H1 (cell line): ENCODE data around the gene TCF4. TPM values are rescaled to one million over a fixed set of nuclear protein-coding genes. Genes with fewer than 3 reads are reported as not detected.

Experiments used
- CTCF ChIA-PET: fragments of 300-600 bp; sonication (Branson Sonifier 250); formaldehyde crosslinking; loops from one replicate; lab custom pipeline; 2021; ENCODE audit not compliant: partially characterized antibody; lab: Charles Lee
- POLR2A ChIA-PET: fragments of 300-600 bp; sonication (Branson Sonifier 250); formaldehyde crosslinking; loops from one replicate; lab custom pipeline; 2021; ENCODE audit warnings: inconsistent platforms; ENCODE audit not compliant: partially characterized antibody; lab: Charles Lee
- DNase-seq, 2 experiments: peaks; one replicate each; pipeline versions ENCODE4 v3.0.0 to v3.0.0-alpha.2; 2010 to 2022; ENCODE audit warnings: low spot score in 2 of 2, low read depth in 1 of 2, mixed read lengths in 1 of 2
- FAIRE-seq: peaks from 2 replicates; lab custom pipeline; 2011; peaks lifted over from hg19 to GRCh38; lab: Jason Lieb, UNC
- H2AFZ ChIP-seq: 2 replicates; pipeline ENCODE4 v1.8.1; 2012; ENCODE audit warnings: low read length, inconsistent platforms
- H2AK5ac ChIP-seq: 2 replicates; pipeline ENCODE4 v1.6.1; 2013; ENCODE audit warnings: low read depth, low read length
- H2BK120ac ChIP-seq: replicated peaks from 2 replicates; pipeline ENCODE3; 2013; ENCODE audit warnings: low read depth, low read length, inconsistent platforms
- H2BK12ac ChIP-seq: 2 replicates; pipeline ENCODE4 v1.6.1; 2013; ENCODE audit warnings: low read depth, low read length
- H2BK15ac ChIP-seq: 2 replicates; pipeline ENCODE4 v1.6.1; 2013; ENCODE audit warnings: low read length
- H2BK20ac ChIP-seq: 2 replicates; pipeline ENCODE4 v1.6.1; 2013; ENCODE audit warnings: low read length
- H2BK5ac ChIP-seq: 2 replicates; pipeline ENCODE4 v1.6.1; 2013; ENCODE audit warnings: low read depth, low read length
- H3K14ac ChIP-seq: 2 replicates; pipeline ENCODE4 v1.6.1; 2013; ENCODE audit warnings: inconsistent platforms; ENCODE audit not compliant: insufficient read length
- H3K18ac ChIP-seq: 2 replicates; pipeline ENCODE4 v1.6.1; 2013; ENCODE audit warnings: low read length; ENCODE audit errors: extremely low read depth
- H3K23ac ChIP-seq: 2 replicates; pipeline ENCODE4 v1.6.1; 2013; ENCODE audit warnings: inconsistent platforms; ENCODE audit not compliant: insufficient read length
- H3K23me2 ChIP-seq: 2 replicates; pipeline ENCODE4 v1.6.1; 2013; ENCODE audit warnings: low read depth, low read length
- H3K27ac ChIP-seq: 2 replicates; pipeline ENCODE4 v1.6.1; 2011; ENCODE audit warnings: low read depth, low read length, inconsistent platforms
- H3K27me3 ChIP-seq, 4 experiments: replicated peaks in 1 of 4; 1 replicate in 1 of 4; 2 replicates in 3 of 4; pipeline versions ENCODE4 v1.6.1 to v1.8.1; 2011 to 2013; ENCODE audit warnings: low read length in 3 of 4, mild to moderate bottlenecking in 3 of 4, inconsistent platforms in 2 of 4, mixed read lengths in 2 of 4, moderate library complexity in 1 of 4; ENCODE audit not compliant: control insufficient read depth in 3 of 4, insufficient read depth in 3 of 4; ENCODE audit errors: extremely low read depth in 1 of 4
- H3K36me3 ChIP-seq, 4 experiments: 2 replicates each; pipeline versions ENCODE4 v1.6.1 to v1.8.1; 2011 to 2013; ENCODE audit warnings: mild to moderate bottlenecking in 4 of 4, low read length in 3 of 4, moderate library complexity in 2 of 4, control low read depth in 1 of 4, inconsistent platforms in 1 of 4; ENCODE audit not compliant: insufficient read depth in 4 of 4, control insufficient read depth in 2 of 4
- H3K4ac ChIP-seq: replicated peaks from 2 replicates; pipeline ENCODE3; 2013; ENCODE audit warnings: low read length, low read depth, mixed read lengths, inconsistent platforms; ENCODE audit not compliant: insufficient read length
- H3K4me1 ChIP-seq, 4 experiments: replicated peaks in 1 of 4; 1 replicate in 1 of 4; 2 replicates in 3 of 4; pipeline versions ENCODE4 v1.6.1 to v1.8.1; 2011 to 2013; ENCODE audit warnings: low read length in 3 of 4, inconsistent platforms in 2 of 4, mixed read lengths in 1 of 4; ENCODE audit not compliant: insufficient read depth in 4 of 4, control insufficient read depth in 3 of 4
- H3K4me2 ChIP-seq, 2 experiments: 2 replicates each; pipeline versions ENCODE4 v1.6.1 to v1.8.1; 2011 to 2013; ENCODE audit warnings: low read depth in 2 of 2, low read length in 2 of 2, control low read depth in 1 of 2, inconsistent platforms in 1 of 2, mild to moderate bottlenecking in 1 of 2; ENCODE audit not compliant: insufficient read depth in 1 of 2
- H3K4me3 ChIP-seq, 4 experiments: fragments of 200-600, 300-600 bp in 1 of 4; sonication (generic), shearing (Covaris generic), sonication (Bioruptor Twin) in 1 of 4; 2 replicates each; pipeline versions ENCODE4 v1.5.1 to v1.8.1; 2011 to 2016; ENCODE audit warnings: low read length in 4 of 4, low read depth in 3 of 4, control low read depth in 2 of 4, inconsistent platforms in 2 of 4, mild to moderate bottlenecking in 2 of 4, mixed read lengths in 1 of 4, moderate library complexity in 1 of 4; ENCODE audit not compliant: insufficient read depth in 2 of 4; ENCODE audit errors: extremely low read depth in 1 of 4
- H3K56ac ChIP-seq: replicated peaks from 2 replicates; pipeline ENCODE3; 2013; ENCODE audit warnings: low read depth, mild to moderate bottlenecking, mixed read lengths, low read length, inconsistent platforms; ENCODE audit not compliant: insufficient read length
- H3K79me1 ChIP-seq: 2 replicates; pipeline ENCODE4 v1.6.1; 2013; ENCODE audit warnings: low read depth, low read length, control low read depth
- H3K79me2 ChIP-seq, 2 experiments: 2 replicates each; pipeline versions ENCODE4 v1.6.1 to v1.8.1; 2012 to 2013; ENCODE audit warnings: low read length in 2 of 2, mild to moderate bottlenecking in 2 of 2, inconsistent platforms in 1 of 2; ENCODE audit not compliant: insufficient read depth in 2 of 2, control insufficient read depth in 1 of 2
- H3K9ac ChIP-seq, 4 experiments: replicated peaks in 1 of 4; 1 replicate in 1 of 4; 2 replicates in 3 of 4; pipeline versions ENCODE4 v1.6.1 to v1.8.1; 2011 to 2013; ENCODE audit warnings: low read depth in 3 of 4, low read length in 3 of 4, control low read depth in 2 of 4, mild to moderate bottlenecking in 2 of 4, moderate library complexity in 2 of 4, inconsistent platforms in 1 of 4; ENCODE audit errors: extremely low read depth in 1 of 4
- H3K9me3 ChIP-seq, 2 experiments: 2 replicates each; pipeline versions ENCODE4 v1.6.1 to v1.8.1; 2012 to 2013; ENCODE audit warnings: mild to moderate bottlenecking in 2 of 2, moderate library complexity in 2 of 2, control low read depth in 1 of 2, inconsistent platforms in 1 of 2, low read depth in 1 of 2, low read length in 1 of 2, mixed read lengths in 1 of 2; ENCODE audit not compliant: insufficient read depth in 2 of 2
- H4K20me1 ChIP-seq, 2 experiments: replicated peaks in 1 of 2; 2 replicates each; pipeline versions ENCODE3 to v1.8.1; 2011 to 2013; ENCODE audit warnings: inconsistent platforms in 2 of 2, low read length in 2 of 2, mild to moderate bottlenecking in 1 of 2; ENCODE audit not compliant: insufficient read depth in 2 of 2, control insufficient read depth in 1 of 2
- H4K5ac ChIP-seq: 2 replicates; pipeline ENCODE4 v1.6.1; 2013; ENCODE audit warnings: low read length, low read depth, mixed read lengths, inconsistent platforms; ENCODE audit not compliant: insufficient read length
- H4K8ac ChIP-seq: 2 replicates; pipeline ENCODE4 v1.8.0; 2013; ENCODE audit warnings: mild to moderate bottlenecking, moderate library complexity, low read length, inconsistent platforms; ENCODE audit not compliant: insufficient read depth; ENCODE audit errors: extremely low read depth
- H4K91ac ChIP-seq: replicated peaks from 2 replicates; pipeline ENCODE3; 2013; ENCODE audit warnings: low read length, mixed read lengths, inconsistent platforms; ENCODE audit not compliant: insufficient read length
- ATF2 ChIP-seq: IDR thresholded peaks from 2 replicates; pipeline ENCODE4 v1.6.1; 2012; ENCODE audit warnings: low read length, inconsistent platforms
- BACH1 ChIP-seq: IDR thresholded peaks from 2 replicates; pipeline ENCODE4 v1.6.1; 2012; ENCODE audit warnings: low read length, improper control_type of control experiment
- BRCA1 ChIP-seq: IDR thresholded peaks from 2 replicates; pipeline ENCODE4 v1.6.1; 2012; ENCODE audit warnings: low read depth, low read length, improper control_type of control experiment
- E2F6 ChIP-seq: IDR thresholded peaks from 2 replicates; pipeline ENCODE4 v1.6.1; 2012; ENCODE audit warnings: inconsistent platforms
- EP300 ChIP-seq, 2 experiments: IDR thresholded peaks; 1 replicate in 1 of 2; 2 replicates in 1 of 2; pipeline ENCODE4 v1.6.1; 2011 to 2012; ENCODE audit warnings: low read depth in 2 of 2, low read length in 2 of 2, mild to moderate bottlenecking in 2 of 2, borderline replicate concordance in 1 of 2, inconsistent platforms in 1 of 2, moderate library complexity in 1 of 2
- FOSL1 ChIP-seq: IDR thresholded peaks from 2 replicates; pipeline ENCODE4 v1.6.1; 2011; ENCODE audit warnings: mild to moderate bottlenecking, low read depth, low read length, moderate library complexity; ENCODE audit not compliant: insufficient read depth
- JUND ChIP-seq: IDR thresholded peaks from 2 replicates; pipeline ENCODE4 v1.6.1; 2011; ENCODE audit warnings: mild to moderate bottlenecking, improper control_type of control experiment, low read length
- KDM1A ChIP-seq: fragments of 200-600, 300-600 bp; sonication (generic); IDR thresholded peaks from 2 replicates; pipeline ENCODE4 v1.7.1; 2016; ENCODE audit warnings: mild to moderate bottlenecking, low read length, borderline replicate concordance
- NANOG ChIP-seq: IDR thresholded peaks from 2 replicates; pipeline ENCODE4 v1.6.1; 2011; ENCODE audit warnings: low read length, low read depth, mild to moderate bottlenecking, inconsistent platforms; ENCODE audit not compliant: insufficient read depth, poor library complexity, severe bottlenecking
- RFX5 ChIP-seq: IDR thresholded peaks from 2 replicates; pipeline ENCODE4 v1.6.1; 2011; ENCODE audit warnings: low read depth, low read length, improper control_type of control experiment, borderline replicate concordance
- TEAD4 ChIP-seq: IDR thresholded peaks from 2 replicates; pipeline ENCODE4 v1.6.1; 2012; ENCODE audit warnings: low read depth, low read length, inconsistent platforms, mixed read lengths
- WGBS, 2 experiments: shearing (Covaris generic) in 1 of 2; methylation state at CpG; one replicate each; pipeline versions ENCODE4 v1.1.6 to v1.1.7; 2013 to 2015; ENCODE audit warnings: low lambda C conversion rate in 2 of 2, mixed read lengths in 2 of 2, inconsistent platforms in 1 of 2, low coverage in 1 of 2, missing lambda C conversion rate in 1 of 2; ENCODE audit not compliant: insufficient replicate concordance in 2 of 2, insufficient coverage in 1 of 2, insufficient read length in 1 of 2; ENCODE audit errors: extremely low coverage in 1 of 2, missing lambda C conversion rate in 1 of 2; 5-methylcytosine and 5-hydroxymethylcytosine counted together
- polyA plus RNA-seq, 7 experiments: library from polyadenylated mRNA; depleted of rRNA in 3 of 7; stranded (reverse) in 5 of 7; unstranded in 2 of 7; fragments of >200 nt in 5 of 7; fragments of 200-250 nt in 2 of 7; gene quantifications; 1 replicate in 5 of 7; 2 replicates in 1 of 7; 4 replicates in 1 of 7; pipeline versions ENCODE4 v1.2.1 to v1.2.3, GENCODE V29; 2011 to 2013; ENCODE audit warnings: missing spikeins in 2 of 7, mixed read lengths in 2 of 7
- total RNA-seq: library from RNA; stranded (reverse); fragmentation: NEBNext Ultra II Directional; extraction: Animal tissue kit (Norgen Biotek cat#: 25700); gene quantifications from 2 replicates; pipeline ENCODE4 v1.2.1, GENCODE V29; 2021

The TCF4 gene
- total and polyA plus RNA-seq, 2 of the 8 experiments (the other 6 are each of a cell fraction or from before 2014, with no cell fraction given): 59.3 to 118 TPM

GRCh38 chr18:55485666-55486065 is 102.3 kb downstream of the TCF4 start:
- Histone ChIP-seq H3K18ac (no peak overlapping the region), H3K79me2 (peaks cover 0 to 80% of the 10 kb centered on the region in 2 experiments; a peak in 3 of 4 replicates), H4K5ac (no peak overlapping the region), H3K9ac (no peak overlapping the region), H2AK5ac (no peak overlapping the region), H2BK20ac (no peak overlapping the region), H3K23ac (no peak overlapping the region), H2BK120ac (no peak overlapping the region), H4K8ac (no peak overlapping the region), H4K91ac (no peak overlapping the region), H3K4me1 (peaks cover 6 to 20% (median 12%) of the 10 kb centered on the region in 4 experiments; a peak in 5 of 7 replicates), H3K79me1 (no peaks in the 10 kb centered on the region), H3K9me3 (no peaks in the 10 kb centered on the region), H3K4me3 (no peak overlapping the region), H3K56ac (no peak overlapping the region), H2AFZ (no peak overlapping the region), H3K36me3 (peaks cover 0 to 3% (median 0%) of the 10 kb centered on the region in 4 experiments; a peak in 1 of 8 replicates), H2BK15ac (no peak overlapping the region), H3K27ac (no peak overlapping the region), H3K27me3 (no peaks in the 10 kb centered on the region), H2BK5ac (no peak overlapping the region), H2BK12ac (no peak overlapping the region), H3K4me2 (no peak overlapping the region), H3K14ac (no peak overlapping the region), H4K20me1 (peaks cover 8 to 12% of the 10 kb centered on the region in 2 experiments), H3K23me2 (no peaks in the 10 kb centered on the region), H3K4ac (no peak overlapping the region)
- ChIA-PET CTCF (interaction anchor here (0.6 kb wide), 1 partner anchor 89 kb away, joined by 4 read pairs; no protein-coding TSS in a partner anchor), POLR2A (no interaction called here)
- no peak for DNase-seq
- WGBS, 2 experiments: 92% methylated on average over 2 of the region's 2 CpGs; no CpG with 5 or more reads in 1 of the 2 experiments
- FAIRE-seq: no peak
- TF ChIP-seq NANOG (no peak), E2F6 (no peak), RFX5 (no peak), FOSL1 (no peak), ATF2 (no peak), TEAD4 (no peak), BRCA1 (no peak), KDM1A (no peak), EP300 (IDR thresholded peaks at IDR 0.05; ENCODE audit: borderline replicate concordance in 1 of 2, low read depth in 2 of 2, low read length in 2 of 2) (no peak), BACH1 (no peak), JUND (no peak)
